Astrocyte (in vitro differentiated cells and primary cell): Measurements from ENCODE around the gene BPHL. TPM values are rescaled to one million over a fixed set of nuclear protein-coding genes. Genes with fewer than 3 reads are reported as not detected.

Source experiments
- DNase-seq: peaks from one replicate; pipeline ENCODE4 v3.0.0-alpha.2; 2010; ENCODE audit warnings: low read depth
- FAIRE-seq: peaks from 2 replicates; lab custom pipeline; 2011; peaks lifted over from hg19 to GRCh38; lab: Jason Lieb, UNC
- H2AFZ ChIP-seq: 2 replicates; pipeline ENCODE4 v1.6.0; 2012; ENCODE audit warnings: low read depth, low read length, inconsistent platforms
- H3K27ac ChIP-seq: 2 replicates; pipeline ENCODE4 v1.5.1; 2011; ENCODE audit warnings: low read depth, low read length, inconsistent platforms
- H3K27me3 ChIP-seq: 2 replicates; pipeline ENCODE4 v1.6.0; 2011; ENCODE audit warnings: low read length, inconsistent platforms; ENCODE audit not compliant: insufficient read depth
- H3K36me3 ChIP-seq: 2 replicates; pipeline ENCODE4 v1.5.1; 2011; ENCODE audit warnings: low read length, inconsistent platforms; ENCODE audit not compliant: insufficient read depth
- H3K4me1 ChIP-seq: 2 replicates; pipeline ENCODE4 v1.5.1; 2011; ENCODE audit warnings: low read length, inconsistent platforms; ENCODE audit not compliant: insufficient read depth
- H3K4me2 ChIP-seq: 2 replicates; pipeline ENCODE4 v1.6.0; 2012; ENCODE audit warnings: low read length, inconsistent platforms
- H3K4me3 ChIP-seq: 2 replicates; pipeline ENCODE4 v1.5.1; 2011; ENCODE audit warnings: low read depth, mild to moderate bottlenecking, low read length, inconsistent platforms; ENCODE audit not compliant: insufficient read depth
- H3K79me2 ChIP-seq: 2 replicates; pipeline ENCODE4 v1.6.0; 2012; ENCODE audit warnings: mild to moderate bottlenecking, low read length, inconsistent platforms; ENCODE audit not compliant: insufficient read depth
- H3K9ac ChIP-seq: 2 replicates; pipeline ENCODE4 v1.6.0; 2012; ENCODE audit warnings: mild to moderate bottlenecking, low read length, inconsistent platforms
- H3K9me3 ChIP-seq: 2 replicates; pipeline ENCODE4 v1.5.1; 2012; ENCODE audit warnings: low read depth, mild to moderate bottlenecking, low read length, inconsistent platforms; ENCODE audit not compliant: insufficient read depth
- H4K20me1 ChIP-seq: 2 replicates; pipeline ENCODE4 v1.6.0; 2012; ENCODE audit warnings: low read length, inconsistent platforms; ENCODE audit not compliant: insufficient read depth
- H3K27ac Mint-ChIP-seq: one replicate; pipeline ENCODE4 v1.8.0; 2021; ENCODE audit warnings: mild to moderate bottlenecking, mixed read lengths; ENCODE audit not compliant: unreplicated experiment
- H3K27me3 Mint-ChIP-seq: one replicate; pipeline ENCODE4 v1.8.0; 2021; ENCODE audit warnings: low read depth, mixed read lengths; ENCODE audit not compliant: unreplicated experiment
- H3K36me3 Mint-ChIP-seq: one replicate; pipeline ENCODE4 v1.8.0; 2021; ENCODE audit warnings: low read depth, mixed read lengths; ENCODE audit not compliant: unreplicated experiment
- H3K4me1 Mint-ChIP-seq: one replicate; pipeline ENCODE4 v1.8.0; 2021; ENCODE audit warnings: low read depth, mixed read lengths; ENCODE audit not compliant: unreplicated experiment
- H3K4me3 Mint-ChIP-seq: one replicate; pipeline ENCODE4 v1.8.0; 2021; ENCODE audit warnings: mild to moderate bottlenecking, moderate library complexity, mixed read lengths; ENCODE audit not compliant: unreplicated experiment
- H3K9me3 Mint-ChIP-seq: one replicate; pipeline ENCODE4 v1.8.0; 2021; ENCODE audit warnings: mild to moderate bottlenecking, mixed read lengths; ENCODE audit not compliant: unreplicated experiment
- EZH2 ChIP-seq: IDR thresholded peaks from 2 replicates; pipeline ENCODE4 v1.6.1; 2012; ENCODE audit warnings: mild to moderate bottlenecking, low read length, inconsistent platforms; ENCODE audit not compliant: insufficient read depth
- total RNA-seq: library from RNA; stranded (reverse); gene quantifications from 2 replicates; pipeline ENCODE4 v1.2.1, GENCODE V29; 2021
- TF ChIP-seq, protein P1 (sequence below): IDR thresholded peaks from 2 replicates; pipeline ENCODE4 v1.5.1; 2011; ENCODE audit warnings: low read depth, mild to moderate bottlenecking, inconsistent platforms, low read length, moderate library complexity; ENCODE audit not compliant: insufficient read depth

BPHL gene
- total RNA-seq, 1 donor from 2014 or later, result 22.7 TPM

DNA sequence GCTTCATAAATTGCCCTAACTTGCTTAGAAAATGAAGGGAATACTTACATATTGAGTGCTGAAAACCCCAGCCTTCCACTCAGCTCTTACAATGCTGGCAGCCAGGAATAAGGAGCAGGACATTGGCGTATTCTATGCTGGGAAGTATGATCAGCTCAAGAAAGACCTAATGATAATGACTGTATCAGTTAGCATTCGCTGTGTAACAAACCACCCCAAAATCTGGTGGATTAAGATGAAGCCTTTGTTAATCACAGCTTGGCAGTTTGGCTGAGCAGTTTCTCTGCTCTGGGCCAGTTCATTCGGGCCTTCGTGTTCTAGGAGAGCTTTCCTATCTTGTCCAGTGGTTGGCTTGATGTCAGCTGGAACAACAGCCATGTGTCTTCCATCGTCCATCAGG, 72.3 kb downstream of the BPHL start:
- H2AFZ ChIP-seq, result no peak overlapping the region
- Mint-ChIP-seq H3K27ac (no peak overlapping the region), H3K27me3 (peaks cover 5% of the 10 kb centered on the region), H3K4me1 (peaks cover 6% of the 10 kb centered on the region), H3K9me3 (peaks cover 2% of the 10 kb centered on the region), H3K4me3 (no peak overlapping the region), H3K36me3 (peaks cover 2% of the 10 kb centered on the region)
- TF ChIP-seq EZH2, result no peak
- TF ChIP-seq, protein P1, sequence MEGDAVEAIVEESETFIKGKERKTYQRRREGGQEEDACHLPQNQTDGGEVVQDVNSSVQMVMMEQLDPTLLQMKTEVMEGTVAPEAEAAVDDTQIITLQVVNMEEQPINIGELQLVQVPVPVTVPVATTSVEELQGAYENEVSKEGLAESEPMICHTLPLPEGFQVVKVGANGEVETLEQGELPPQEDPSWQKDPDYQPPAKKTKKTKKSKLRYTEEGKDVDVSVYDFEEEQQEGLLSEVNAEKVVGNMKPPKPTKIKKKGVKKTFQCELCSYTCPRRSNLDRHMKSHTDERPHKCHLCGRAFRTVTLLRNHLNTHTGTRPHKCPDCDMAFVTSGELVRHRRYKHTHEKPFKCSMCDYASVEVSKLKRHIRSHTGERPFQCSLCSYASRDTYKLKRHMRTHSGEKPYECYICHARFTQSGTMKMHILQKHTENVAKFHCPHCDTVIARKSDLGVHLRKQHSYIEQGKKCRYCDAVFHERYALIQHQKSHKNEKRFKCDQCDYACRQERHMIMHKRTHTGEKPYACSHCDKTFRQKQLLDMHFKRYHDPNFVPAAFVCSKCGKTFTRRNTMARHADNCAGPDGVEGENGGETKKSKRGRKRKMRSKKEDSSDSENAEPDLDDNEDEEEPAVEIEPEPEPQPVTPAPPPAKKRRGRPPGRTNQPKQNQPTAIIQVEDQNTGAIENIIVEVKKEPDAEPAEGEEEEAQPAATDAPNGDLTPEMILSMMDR, result no peak
- no peak overlapping the region for H3K27ac ChIP-seq
- no peak for FAIRE-seq
- H3K4me1 ChIP-seq, result peaks cover 17% of the 10 kb centered on the region
- no peak overlapping the region for H3K4me3 ChIP-seq
- no peaks in the 10 kb centered on the region for H4K20me1 ChIP-seq
- H3K9me3 ChIP-seq, result no peaks in the 10 kb centered on the region
- DNase-seq, result no peak
- no peaks in the 10 kb centered on the region for H3K79me2 ChIP-seq
- no peak overlapping the region for H3K4me2 ChIP-seq
- peaks cover 4% of the 10 kb centered on the region for H3K27me3 ChIP-seq
- no peak overlapping the region for H3K9ac ChIP-seq
- no peaks in the 10 kb centered on the region for H3K36me3 ChIP-seq

DNA sequence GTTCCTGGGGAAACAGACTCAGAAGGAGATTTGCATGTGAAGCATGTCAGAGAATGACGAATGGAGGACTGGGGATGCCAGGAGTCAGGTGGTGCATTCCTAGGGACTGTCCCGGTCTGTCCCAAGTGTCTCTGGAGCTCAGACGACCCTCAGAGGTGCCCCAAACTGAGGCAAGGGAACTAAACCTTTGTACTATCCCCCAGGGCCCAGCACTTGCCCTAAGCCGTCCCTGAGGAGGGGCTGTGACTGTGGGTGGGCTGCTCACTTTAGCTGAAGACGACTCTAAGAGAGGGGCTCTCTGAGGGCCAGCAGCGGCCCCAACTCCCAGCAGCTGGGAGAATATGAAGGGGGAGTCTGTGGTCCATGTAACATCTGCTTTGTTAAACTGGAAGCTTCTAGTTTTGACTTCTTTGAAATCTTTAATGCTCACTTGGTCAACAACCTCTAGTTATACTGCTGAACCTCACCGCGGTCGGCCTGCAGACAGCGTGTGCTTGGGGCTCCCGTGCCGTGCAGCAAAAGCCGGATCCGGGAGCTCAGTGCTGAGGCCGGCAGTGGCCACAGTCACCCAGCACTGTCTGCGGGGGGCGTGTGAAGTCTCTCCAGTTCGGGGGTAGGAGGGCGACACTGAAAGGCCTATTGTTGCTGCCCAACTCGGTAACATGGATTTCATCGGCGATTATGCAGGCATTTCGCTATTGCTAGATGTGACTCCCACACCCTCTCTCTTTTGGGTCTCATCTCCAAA, 74.8 kb downstream of the BPHL start:
- H3K4me2 ChIP-seq, result peak overlapping the region; percentile 15
- no peaks in the 10 kb centered on the region for H3K27me3 ChIP-seq
- H3K4me1 ChIP-seq, result peaks cover 17% of the 10 kb centered on the region
- no peak overlapping the region for H3K9ac ChIP-seq
- no peak overlapping the region for H3K4me3 ChIP-seq
- H3K27me3 Mint-ChIP-seq, result no peaks in the 10 kb centered on the region
- no peaks in the 10 kb centered on the region for H3K9me3 Mint-ChIP-seq
- peak overlapping the region; percentile 81 for H2AFZ ChIP-seq
- TF ChIP-seq EZH2, result no peak
- TF ChIP-seq, protein P1, result no peak
- H3K27ac Mint-ChIP-seq, result peak overlapping the region; percentile 34
- H3K79me2 ChIP-seq, result no peaks in the 10 kb centered on the region
- no peak overlapping the region for H3K4me3 Mint-ChIP-seq
- H3K4me1 Mint-ChIP-seq, result peaks cover 6% of the 10 kb centered on the region
- no peaks in the 10 kb centered on the region for H3K9me3 ChIP-seq
- DNase-seq, result no peak
- H3K27ac ChIP-seq, result no peak overlapping the region
- H3K36me3 Mint-ChIP-seq, result no peaks in the 10 kb centered on the region
- H3K36me3 ChIP-seq, result no peaks in the 10 kb centered on the region
- FAIRE-seq, result no peak
- no peaks in the 10 kb centered on the region for H4K20me1 ChIP-seq
